Left hindlimb (tissue), 1 donor: ENCODE results near the gene SVEP1.

Source experiments
- DNase-seq: peaks from one replicate; pipeline ENCODE4 v3.0.0-alpha.2; 2018

The SVEP1 gene

GRCh38 chr9:110520120-110520701 lies 59.3 kb downstream of the SVEP1 start:
- DNase-seq: no peak

- DNase-seq: no peak
These were observed 62.1 kb downstream of the SVEP1 start for GRCh38 chr9:110517483-110517882.

- DNase-seq: no peak
These were observed 64.6 kb downstream of the SVEP1 start for GRCh38 chr9:110514897-110515296.

- DNase-seq: peak; percentile 50
These were observed 66.7 kb downstream of the SVEP1 start for GRCh38 chr9:110512817-110513216.

- no peak for DNase-seq
These were observed 69.7 kb downstream of the SVEP1 start for GRCh38 chr9:110509792-110510191.

- DNase-seq: no peak
These were observed 76.7 kb downstream of the SVEP1 start for GRCh38 chr9:110502842-110503241.

GRCh38 chr9:110499608-110500007 lies 79.9 kb downstream of the SVEP1 start:
- DNase-seq: no peak

GRCh38 chr9:110487196-110487595 lies 92.3 kb downstream of the SVEP1 start:
- no peak for DNase-seq

GRCh38 chr9:110486218-110486617 lies 93.3 kb downstream of the SVEP1 start:
- DNase-seq: no peak

GRCh38 chr9:110479481-110479880 lies 100.1 kb downstream of the SVEP1 start:
- DNase-seq: no peak

GRCh38 chr9:110476251-110476650 lies 103.3 kb downstream of the SVEP1 start:
- DNase-seq: no peak

- DNase-seq: no peak
These were observed 107.4 kb downstream of the SVEP1 start for GRCh38 chr9:110472111-110472510.

GRCh38 chr9:110468950-110469349 lies 110.6 kb downstream of the SVEP1 start:
- DNase-seq: no peak

GRCh38 chr9:110465190-110465589 lies 114.4 kb downstream of the SVEP1 start:
- no peak for DNase-seq

- no peak for DNase-seq
These were observed 115.2 kb downstream of the SVEP1 start for GRCh38 chr9:110464321-110464720.

- no peak for DNase-seq
These were observed 116.0 kb downstream of the SVEP1 start for GRCh38 chr9:110463499-110463898.

GRCh38 chr9:110457245-110457644 lies 122.3 kb downstream of the SVEP1 start:
- DNase-seq: no peak

GRCh38 chr9:110456681-110457080 lies 122.9 kb downstream of the SVEP1 start:
- DNase-seq: no peak

GRCh38 chr9:110455860-110456259 lies 123.7 kb downstream of the SVEP1 start:
- DNase-seq: no peak

- DNase-seq: no peak
These were observed 127.2 kb downstream of the SVEP1 start for GRCh38 chr9:110452227-110452801.

GRCh38 chr9:110451726-110452125 lies 127.8 kb downstream of the SVEP1 start:
- no peak for DNase-seq

- no peak for DNase-seq
These were observed 132.1 kb downstream of the SVEP1 start for GRCh38 chr9:110447476-110447875.

GRCh38 chr9:110446171-110446570 lies 133.4 kb downstream of the SVEP1 start:
- DNase-seq: no peak

- peak; percentile 34 for DNase-seq
These were observed 134.6 kb downstream of the SVEP1 start for GRCh38 chr9:110444911-110445310.

- DNase-seq: no peak
These were observed 135.7 kb downstream of the SVEP1 start for GRCh38 chr9:110443866-110444220.
